Endothelial cell of umbilical vein (primary cell): ENCODE data around the gene WDR48. TPM values are rescaled to one million over a fixed set of nuclear protein-coding genes. Genes with fewer than 3 reads are reported as not detected.

Experiments
- BruUV-seq: library from RNA; stranded (reverse); fragments of 400-500 nt; replicated peaks from 2 replicates; lab custom pipeline; 2021; lab: Mats Ljungman, UMichigan
- CTCF ChIA-PET: fragments of 300-600, 350-600 bp; sonication (Branson Sonifier 250); formaldehyde crosslinking; loops from one replicate; lab custom pipeline; 2021; ENCODE audit warnings: antibody characterized with exemption, inconsistent platforms; lab: Charles Lee
- POLR2A ChIA-PET: fragments of 300-600, 350-600 bp; sonication (Branson Sonifier 250); formaldehyde crosslinking; loops from one replicate; lab custom pipeline; 2021; ENCODE audit warnings: antibody characterized with exemption, inconsistent platforms; lab: Charles Lee
- DNase-seq: peaks from one replicate; pipeline ENCODE4 v3.0.0-alpha.2; 2011; ENCODE audit warnings: low read depth, low spot score
- FAIRE-seq: peaks from 2 replicates; lab custom pipeline; 2011; peaks lifted over from hg19 to GRCh38; lab: Jason Lieb, UNC
- H2AFZ ChIP-seq: 2 replicates; pipeline ENCODE4 v1.6.0; 2012; ENCODE audit warnings: low read depth, low read length, control low read depth, inconsistent platforms
- H3K27ac ChIP-seq: 2 replicates; pipeline ENCODE4 v1.5.1; 2011; ENCODE audit warnings: low read depth, mild to moderate bottlenecking, control low read depth, low read length, moderate library complexity; ENCODE audit not compliant: insufficient read depth
- H3K27me3 ChIP-seq, 2 experiments: 2 replicates each; pipeline versions ENCODE4 v1.6.0 to v1.6.1; 2011; ENCODE audit warnings: low read length in 2 of 2, mixed read lengths in 1 of 2; ENCODE audit not compliant: control insufficient read depth in 2 of 2, insufficient read depth in 2 of 2
- H3K36me3 ChIP-seq, 2 experiments: 2 replicates in 1 of 2; 3 replicates in 1 of 2; pipeline ENCODE4 v1.5.1; 2011; ENCODE audit warnings: low read length in 2 of 2, mild to moderate bottlenecking in 1 of 2, moderate library complexity in 1 of 2; ENCODE audit not compliant: control insufficient read depth in 2 of 2, insufficient read depth in 2 of 2; ENCODE audit errors: extremely low read depth in 1 of 2
- H3K4me1 ChIP-seq: 3 replicates; pipeline ENCODE4 v1.5.1; 2011; ENCODE audit warnings: mild to moderate bottlenecking, low read length; ENCODE audit not compliant: control insufficient read depth, insufficient read depth; ENCODE audit errors: extremely low read depth
- H3K4me2 ChIP-seq: 2 replicates; pipeline ENCODE4 v1.6.1; 2011; ENCODE audit warnings: low read length, control low read depth, mixed read lengths; ENCODE audit not compliant: insufficient read depth
- H3K4me3 ChIP-seq, 3 experiments: fragments of 200-600 bp in 1 of 3; sonication (generic), shearing (Covaris generic) in 1 of 3; replicated peaks in 1 of 3; 2 replicates each; pipeline ENCODE4 v1.5.1; 2011 to 2016; ENCODE audit warnings: control low read depth in 3 of 3, low read length in 3 of 3, mild to moderate bottlenecking in 2 of 3, inconsistent platforms in 1 of 3, low read depth in 1 of 3, moderate library complexity in 1 of 3; ENCODE audit not compliant: insufficient read depth in 1 of 3
- H3K79me2 ChIP-seq: 2 replicates; pipeline ENCODE4 v1.6.0; 2012; ENCODE audit warnings: low read length, inconsistent platforms; ENCODE audit not compliant: control insufficient read depth, insufficient read depth
- H3K9ac ChIP-seq: replicated peaks from 2 replicates; pipeline ENCODE3; 2011; ENCODE audit warnings: low read length, control low read depth; ENCODE audit not compliant: insufficient read depth; ENCODE audit errors: extremely low read depth
- H3K9me1 ChIP-seq: replicated peaks from 3 replicates; pipeline ENCODE4 v1.6.0; 2011; ENCODE audit warnings: mild to moderate bottlenecking, low read length; ENCODE audit not compliant: control insufficient read depth, insufficient read depth; ENCODE audit errors: extremely low read depth
- H3K9me3 ChIP-seq: replicated peaks from 2 replicates; pipeline ENCODE4 v1.5.1; 2012; ENCODE audit warnings: low read length, inconsistent platforms; ENCODE audit not compliant: control insufficient read depth, insufficient read depth
- H4K20me1 ChIP-seq: replicated peaks from 2 replicates; pipeline ENCODE3; 2011; ENCODE audit warnings: mild to moderate bottlenecking, low read length; ENCODE audit not compliant: control insufficient read depth, insufficient read depth; ENCODE audit errors: extremely low read depth
- FOS ChIP-seq: IDR thresholded peaks from 2 replicates; pipeline ENCODE4 v1.6.1; 2011; ENCODE audit warnings: mild to moderate bottlenecking, low read length, moderate library complexity, borderline replicate concordance; ENCODE audit not compliant: insufficient read depth
- GATA2 ChIP-seq: IDR thresholded peaks from 2 replicates; pipeline ENCODE4 v1.7.0; 2011; ENCODE audit warnings: low read depth, mild to moderate bottlenecking, moderate library complexity, mixed read lengths, low read length; ENCODE audit not compliant: insufficient read length, insufficient read depth
- JUN ChIP-seq: IDR thresholded peaks from 2 replicates; pipeline ENCODE4 v1.6.1; 2011; ENCODE audit warnings: borderline replicate concordance, low read depth; ENCODE audit not compliant: insufficient read length, insufficient read depth
- MYC ChIP-seq: IDR thresholded peaks from one replicate; pipeline ENCODE4 v1.6.1; 2011; ENCODE audit warnings: mild to moderate bottlenecking, low read depth, low read length
- POLR2A ChIP-seq: IDR thresholded peaks from 2 replicates; pipeline ENCODE4 v1.6.1; 2012; ENCODE audit warnings: low read depth, mild to moderate bottlenecking, control low read depth, low read length
- dilution Hi-C: fragments of 300-500 bp; cut with MboI; formaldehyde crosslinking; loops from one replicate; pipeline ENCODE4 v1.15.0; 2019; ENCODE audit warnings: low sequenced_read_pairs; ENCODE audit not compliant: extremely low pct_ligation_motif_present
- intact Hi-C: fragments of 100-400 bp; cut with micrococcal nuclease; formaldehyde crosslinking; loops from one replicate; pipeline ENCODE4 v1.10.0; 2022
- polyA plus RNA-seq, 4 experiments: library from polyadenylated mRNA; depleted of rRNA in 3 of 4; stranded (reverse) in 3 of 4; unstranded in 1 of 4; fragments of >200 nt; gene quantifications; 2 replicates each; pipeline versions ENCODE4 v1.2.1 to v1.2.3, GENCODE V29; 2011 to 2012; ENCODE audit warnings: missing spikeins in 1 of 4
- total RNA-seq: library from RNA; stranded (reverse); gene quantifications from 2 replicates; pipeline ENCODE4 v1.2.3, GENCODE V29; 2021
- TF ChIP-seq, protein P1 (sequence below): IDR thresholded peaks from 2 replicates; pipeline ENCODE4 v1.6.1; 2011; ENCODE audit not compliant: insufficient read depth, insufficient read length
- TF ChIP-seq, protein P2 (sequence below), 2 donors: IDR thresholded peaks; 1 replicate in 1 of 2; 2 replicates in 1 of 2; pipeline ENCODE4 v1.5.1; 2011; ENCODE audit warnings: low read length in 2 of 2, mild to moderate bottlenecking in 2 of 2, moderate library complexity in 2 of 2, control low read depth in 1 of 2, inconsistent platforms in 1 of 2, low read depth in 1 of 2; ENCODE audit not compliant: insufficient read depth in 1 of 2; ENCODE audit errors: extremely low read depth in 1 of 2

WDR48 gene
- total and polyA plus RNA-seq, 2 donors (not counting 3 experiments of a cell fraction or from before 2014, with no cell fraction given) = 13.7 to 25.3 TPM

DNA sequence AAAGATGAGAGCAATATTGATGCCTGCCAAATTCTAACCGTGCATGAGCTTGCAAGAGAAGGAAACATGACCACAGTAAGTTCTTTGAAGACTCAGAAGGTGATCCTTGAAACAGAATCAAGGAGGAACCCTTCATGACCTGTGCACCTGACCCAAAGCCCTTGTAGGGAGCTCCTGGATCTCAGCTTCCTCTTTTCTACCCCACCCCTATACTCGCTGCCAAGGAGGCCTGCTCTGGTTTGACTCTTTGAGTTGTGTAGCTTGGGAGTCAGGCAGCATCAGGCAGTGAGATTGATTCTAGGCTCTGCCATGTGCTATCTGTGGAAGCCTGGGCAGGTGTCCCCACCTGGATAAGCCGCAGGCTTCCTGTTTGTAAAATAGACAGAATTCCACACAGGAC is 66.3 kb downstream of the WDR48 start:
- no TSS peak for BruUV-seq
- intact Hi-C loops (no loop called here), dilution Hi-C loops (no loop called here)
- H3K79me2 ChIP-seq = no peaks in the 10 kb centered on the region
- ChIA-PET CTCF (interaction anchor here (1.0 to 1.6 kb wide), 3 partner anchors 8 to 174 kb away, joined by 4 to 13 read pairs (median 6); no protein-coding TSS in a partner anchor), POLR2A (no interaction called here)
- H3K9me3 ChIP-seq = no peaks in the 10 kb centered on the region
- no peaks in the 10 kb centered on the region for H4K20me1 ChIP-seq
- H2AFZ ChIP-seq = no peak overlapping the region
- no peak overlapping the region for H3K27ac ChIP-seq
- no peak for FAIRE-seq
- no peaks in the 10 kb centered on the region for H3K9me1 ChIP-seq
- H3K9ac ChIP-seq = no peak overlapping the region
- TF ChIP-seq GATA2 (no peak), POLR2A (no peak), JUN (no peak), FOS (no peak), MYC (no peak)
- TF ChIP-seq, protein P1, sequence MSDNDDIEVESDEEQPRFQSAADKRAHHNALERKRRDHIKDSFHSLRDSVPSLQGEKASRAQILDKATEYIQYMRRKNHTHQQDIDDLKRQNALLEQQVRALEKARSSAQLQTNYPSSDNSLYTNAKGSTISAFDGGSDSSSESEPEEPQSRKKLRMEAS = no peak
- TF ChIP-seq, protein P2, sequence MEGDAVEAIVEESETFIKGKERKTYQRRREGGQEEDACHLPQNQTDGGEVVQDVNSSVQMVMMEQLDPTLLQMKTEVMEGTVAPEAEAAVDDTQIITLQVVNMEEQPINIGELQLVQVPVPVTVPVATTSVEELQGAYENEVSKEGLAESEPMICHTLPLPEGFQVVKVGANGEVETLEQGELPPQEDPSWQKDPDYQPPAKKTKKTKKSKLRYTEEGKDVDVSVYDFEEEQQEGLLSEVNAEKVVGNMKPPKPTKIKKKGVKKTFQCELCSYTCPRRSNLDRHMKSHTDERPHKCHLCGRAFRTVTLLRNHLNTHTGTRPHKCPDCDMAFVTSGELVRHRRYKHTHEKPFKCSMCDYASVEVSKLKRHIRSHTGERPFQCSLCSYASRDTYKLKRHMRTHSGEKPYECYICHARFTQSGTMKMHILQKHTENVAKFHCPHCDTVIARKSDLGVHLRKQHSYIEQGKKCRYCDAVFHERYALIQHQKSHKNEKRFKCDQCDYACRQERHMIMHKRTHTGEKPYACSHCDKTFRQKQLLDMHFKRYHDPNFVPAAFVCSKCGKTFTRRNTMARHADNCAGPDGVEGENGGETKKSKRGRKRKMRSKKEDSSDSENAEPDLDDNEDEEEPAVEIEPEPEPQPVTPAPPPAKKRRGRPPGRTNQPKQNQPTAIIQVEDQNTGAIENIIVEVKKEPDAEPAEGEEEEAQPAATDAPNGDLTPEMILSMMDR (IDR thresholded peaks at IDR 0.05; ENCODE audit: extremely low read depth in 1 of 2, insufficient read depth in 1 of 2, low read depth in 1 of 2, low read length in 2 of 2) = no peak
- no peak for DNase-seq
- no peak overlapping the region for H3K4me3 ChIP-seq
- no peaks in the 10 kb centered on the region for H3K4me1 ChIP-seq
- H3K4me2 ChIP-seq = no peak overlapping the region
- no peaks in the 10 kb centered on the region for H3K36me3 ChIP-seq
- H3K27me3 ChIP-seq = no peaks in the 10 kb centered on the region
